Stimulated activated CD4-positive, alpha-beta T cell treated with anti-CD3 and anti-CD28 coated beads, Interleukin-12 subunit alpha, Interleukin-12 subunit beta, amount 100 ng/mL, for 4 hours (primary cell): ENCODE measurements around the gene TAS1R1.
"Not testable (repeated sequence)": the region's sequence is repeated elsewhere in the genome, so short reads cannot be mapped to it uniquely, and the experiment has no call there.

Experiments
- DNase-seq: peaks from one replicate; pipeline ENCODE4 v3.0.0-alpha.2; 2020

The TAS1R1 gene

DNA sequence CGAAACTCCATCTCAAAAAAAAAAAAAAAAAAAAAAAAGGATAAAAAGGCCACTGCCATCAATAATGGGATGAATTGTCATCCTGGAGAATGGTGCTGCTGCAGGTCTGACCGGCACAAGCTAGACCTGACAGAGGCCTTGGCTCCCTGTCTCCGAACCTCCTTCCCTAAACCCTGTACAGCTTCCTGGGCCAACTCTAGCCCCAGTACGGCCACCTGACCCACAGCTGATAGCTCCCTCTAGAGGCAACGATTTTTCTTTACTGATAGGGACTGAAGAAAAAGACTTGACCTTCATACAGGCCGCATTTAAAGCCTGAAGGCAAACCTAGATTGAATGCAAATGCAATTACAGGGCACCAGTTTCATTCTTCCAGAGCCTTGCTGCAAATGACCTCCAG, 31.5 kb upstream of the TAS1R1 start:
- no peak for DNase-seq

DNA sequence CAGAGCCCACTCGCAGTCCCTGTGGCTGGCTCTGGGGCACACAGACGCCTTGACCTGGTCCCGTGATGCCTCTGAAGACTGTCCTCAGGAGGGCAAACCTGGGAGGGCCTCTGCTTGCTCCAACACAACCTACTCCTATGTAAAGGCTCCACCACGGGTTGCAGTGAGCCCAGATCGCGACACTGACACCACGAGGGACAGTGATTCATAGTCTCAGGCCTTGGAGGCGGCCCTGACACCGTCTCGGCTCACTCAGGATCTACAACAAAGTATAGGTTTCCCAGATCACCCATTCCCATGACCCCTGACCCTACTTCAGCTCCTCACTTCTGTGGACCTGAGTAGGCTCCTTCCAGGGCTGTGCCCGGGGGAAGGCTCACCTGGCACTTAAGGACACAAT, 28.8 kb upstream of the TAS1R1 start:
- DNase-seq: no peak

DNA sequence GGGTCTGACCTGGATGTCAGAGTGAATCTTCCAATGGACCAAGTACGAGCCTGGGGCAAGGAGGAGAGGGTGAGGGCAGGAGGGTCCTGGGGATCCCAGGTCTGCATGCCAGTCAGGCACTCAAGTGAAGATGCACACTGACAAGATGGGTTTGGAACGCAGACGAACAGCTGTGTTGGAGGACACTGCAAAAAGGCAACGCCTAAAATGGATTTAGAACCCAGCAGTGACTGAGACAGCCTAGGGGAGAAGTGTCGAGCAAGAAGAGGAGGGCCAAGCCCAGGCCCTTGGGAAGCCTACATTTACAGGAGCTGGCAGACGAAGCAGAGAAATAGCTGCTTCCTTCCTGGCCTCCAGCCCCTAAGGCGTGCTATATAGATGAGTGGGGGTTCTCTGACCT, 26.6 kb upstream of the TAS1R1 start:
- DNase-seq: no peak

DNA sequence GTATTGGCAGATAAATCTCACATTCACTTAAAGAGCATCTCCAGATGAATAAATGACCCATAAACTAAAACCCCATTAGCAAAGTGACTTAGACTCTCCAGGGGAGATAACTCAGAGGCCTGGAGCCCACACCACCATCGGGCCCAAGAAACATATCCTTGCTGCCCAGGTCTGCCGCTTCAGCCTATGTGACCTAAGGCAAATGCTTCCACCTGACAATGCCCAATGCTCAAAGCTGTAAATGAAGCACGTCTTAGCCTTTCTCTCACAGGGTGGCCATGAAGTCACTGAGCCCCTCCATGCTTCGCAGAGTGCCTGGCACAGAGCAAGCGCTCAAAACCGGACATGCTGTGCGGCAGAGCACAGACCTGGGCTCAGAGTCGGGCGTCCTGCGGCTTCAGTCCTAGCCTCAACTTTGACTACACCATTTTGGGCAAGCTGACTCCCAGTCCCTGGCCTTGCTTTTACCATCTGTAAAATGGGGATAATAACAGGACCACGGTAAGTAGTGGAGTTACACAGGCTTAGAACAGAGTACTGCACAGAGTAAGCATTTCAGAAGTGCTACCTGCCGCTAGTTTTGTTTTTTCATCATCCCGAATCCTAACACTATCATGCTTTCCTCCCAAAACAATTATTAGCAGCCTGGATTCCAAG, 24.5 kb upstream of the TAS1R1 start:
- DNase-seq: no peak

DNA sequence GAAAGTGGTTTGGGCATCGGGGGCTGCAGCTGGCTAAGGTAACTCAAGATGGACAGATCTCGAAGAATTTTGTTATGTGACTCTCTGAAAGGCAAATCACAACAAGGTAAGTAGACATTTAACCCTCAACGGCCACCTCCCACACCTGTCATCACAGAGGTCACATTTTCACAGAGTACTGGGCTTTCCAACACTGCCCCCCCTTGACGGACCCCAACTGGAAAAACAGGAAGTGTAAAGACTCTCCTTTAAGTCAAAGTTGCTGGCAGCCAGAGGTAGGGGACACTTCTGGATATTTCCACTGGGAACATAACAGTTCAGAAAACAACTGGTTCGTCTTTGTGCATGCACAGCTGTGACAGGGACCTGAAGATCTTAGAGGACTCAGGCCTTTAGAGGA, 23.1 kb upstream of the TAS1R1 start:
- no peak for DNase-seq

DNA sequence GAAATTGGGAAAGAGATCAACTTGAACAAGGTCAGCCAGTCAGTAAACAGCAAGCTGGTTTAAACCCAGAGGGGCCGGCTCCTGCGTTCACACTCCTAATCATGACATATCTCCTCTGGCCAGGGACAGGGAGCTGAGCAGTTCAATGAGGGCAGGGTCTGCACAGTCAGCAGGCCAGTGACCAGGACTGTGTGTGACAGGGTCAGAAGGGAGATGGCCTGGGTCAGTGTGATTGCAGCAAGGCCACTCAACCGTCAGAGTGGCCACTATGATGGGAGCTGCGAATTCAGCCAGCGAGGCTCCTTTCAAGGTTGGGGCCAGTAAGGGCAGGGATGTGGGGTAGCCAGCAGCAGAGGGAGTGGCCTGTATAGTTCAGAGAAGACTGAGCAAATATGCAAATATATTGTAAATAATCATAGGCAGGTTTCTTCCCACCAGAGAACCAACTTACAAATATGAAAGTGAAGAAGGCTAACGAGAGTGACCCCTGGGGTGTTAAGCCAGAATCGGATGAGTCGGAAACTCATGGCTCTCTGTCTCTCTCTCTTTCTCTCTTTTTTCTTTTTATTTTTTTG, 20.8 kb upstream of the TAS1R1 start:
- DNase-seq: no peak

DNA sequence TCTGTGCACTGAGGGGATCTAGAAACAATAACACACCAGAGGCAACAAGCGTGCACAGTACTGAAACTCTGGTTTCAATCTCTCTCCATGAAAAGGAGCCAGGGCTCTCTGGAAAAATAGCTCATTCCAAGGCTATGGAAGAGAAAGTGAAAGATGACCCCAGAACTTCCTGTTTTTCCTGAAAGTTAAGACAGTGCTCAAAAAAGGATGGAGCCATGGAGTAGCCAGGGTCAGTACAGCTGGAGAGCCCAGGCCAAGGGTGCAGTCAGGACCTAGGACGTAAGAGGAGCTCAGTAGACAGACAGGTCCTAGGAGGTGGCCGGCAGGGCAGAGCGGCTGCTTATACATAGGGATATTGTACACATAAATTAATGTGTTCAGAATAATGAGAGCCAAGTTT, 19.9 kb upstream of the TAS1R1 start:
- no peak for DNase-seq

DNA sequence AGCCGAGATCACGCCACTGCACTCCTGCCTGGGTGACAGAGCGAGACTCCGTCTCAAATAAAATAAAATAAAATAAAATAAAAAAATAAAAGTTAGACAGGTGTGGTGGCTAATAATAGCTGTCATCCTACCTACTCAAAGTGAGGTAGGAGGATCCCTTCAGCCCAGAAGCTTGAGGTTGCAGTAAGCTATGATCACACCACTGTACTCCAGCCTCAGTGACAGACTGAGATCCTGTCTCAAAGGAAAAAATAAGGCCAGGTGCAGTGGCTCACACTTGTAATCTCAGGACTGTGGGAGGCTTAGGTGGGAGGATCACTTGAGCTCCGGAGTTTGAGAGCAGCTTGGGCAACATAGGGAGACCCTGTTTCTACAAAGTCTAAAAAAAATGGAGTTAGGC, 18.8 kb upstream of the TAS1R1 start:
- DNase-seq: no peak

DNA sequence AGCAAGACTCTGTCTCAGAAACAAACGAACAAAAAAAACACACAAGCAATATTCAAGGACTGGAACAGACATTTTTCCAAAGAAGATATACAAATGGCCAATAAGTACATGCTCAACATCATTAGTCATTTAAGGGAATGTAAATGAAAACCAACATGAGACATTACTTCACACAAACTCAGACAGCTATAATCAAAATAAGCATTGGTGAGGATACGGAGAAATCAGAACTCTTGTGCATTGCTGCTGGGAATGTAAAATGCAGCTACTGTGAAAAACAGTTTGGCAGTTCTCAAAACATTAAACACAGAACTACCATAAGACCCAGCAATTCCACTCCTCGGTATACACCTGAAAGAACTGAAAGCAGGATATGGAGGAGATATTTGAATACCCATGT, 16.2 kb upstream of the TAS1R1 start:
- DNase-seq: no peak

DNA sequence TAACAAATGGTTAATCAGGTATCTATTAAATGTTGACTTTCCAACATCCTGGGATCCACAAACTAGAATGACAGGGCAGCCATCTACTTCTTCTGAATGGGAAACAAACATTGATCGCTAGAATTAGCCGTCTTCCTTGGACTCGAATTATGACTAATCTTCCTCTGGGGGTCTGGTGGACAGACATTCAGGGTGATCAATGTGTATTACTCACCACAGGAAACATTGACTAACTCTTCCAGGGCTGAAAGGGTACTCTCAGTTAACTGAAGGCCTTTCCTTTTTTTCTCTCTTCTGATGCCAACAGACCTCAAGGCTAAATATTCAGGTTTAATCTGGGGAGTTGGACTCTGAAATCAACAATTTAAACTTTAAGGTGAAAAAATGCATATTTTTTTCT, 10.3 kb upstream of the TAS1R1 start:
- no peak for DNase-seq

DNA sequence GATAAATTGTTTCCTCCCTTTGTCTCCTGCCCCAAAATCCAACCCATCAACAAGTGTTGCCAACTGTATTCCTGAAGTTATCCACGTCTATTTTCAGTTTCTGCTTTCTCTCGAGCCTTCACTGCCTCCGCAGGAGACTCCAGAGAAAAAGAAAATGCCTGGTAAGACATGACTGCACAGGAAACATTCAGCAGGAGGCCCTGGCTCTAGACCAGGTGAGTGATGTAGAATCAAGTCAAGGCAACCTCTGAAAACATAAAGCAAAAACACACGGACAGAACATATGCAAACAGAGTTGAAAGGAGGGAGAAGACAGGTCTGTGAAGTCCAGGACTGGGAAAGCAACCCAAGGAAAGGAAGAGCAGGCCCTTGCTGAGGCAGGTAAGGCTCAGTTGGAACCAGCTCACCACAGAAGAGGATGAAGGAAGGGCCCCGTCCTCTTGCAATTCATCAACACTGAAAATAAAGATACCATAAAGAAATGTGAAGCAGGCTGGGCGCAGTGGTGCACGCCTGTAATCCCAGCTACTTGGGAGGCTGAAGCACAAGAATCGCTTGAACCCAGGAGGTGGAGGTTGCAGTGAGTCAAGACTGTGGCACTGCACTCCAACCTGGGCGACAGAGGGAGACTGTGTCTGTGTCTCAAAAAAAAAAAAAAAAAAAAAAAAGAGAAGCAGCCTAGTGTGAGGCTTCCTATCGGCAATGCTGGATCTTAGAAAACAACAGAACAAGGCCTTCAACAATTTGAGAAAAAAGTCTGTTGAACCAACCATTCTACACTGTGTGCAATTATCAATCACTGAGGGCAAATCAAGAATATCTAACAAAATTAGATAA, 9.6 kb upstream of the TAS1R1 start:
- no peak for DNase-seq

DNA sequence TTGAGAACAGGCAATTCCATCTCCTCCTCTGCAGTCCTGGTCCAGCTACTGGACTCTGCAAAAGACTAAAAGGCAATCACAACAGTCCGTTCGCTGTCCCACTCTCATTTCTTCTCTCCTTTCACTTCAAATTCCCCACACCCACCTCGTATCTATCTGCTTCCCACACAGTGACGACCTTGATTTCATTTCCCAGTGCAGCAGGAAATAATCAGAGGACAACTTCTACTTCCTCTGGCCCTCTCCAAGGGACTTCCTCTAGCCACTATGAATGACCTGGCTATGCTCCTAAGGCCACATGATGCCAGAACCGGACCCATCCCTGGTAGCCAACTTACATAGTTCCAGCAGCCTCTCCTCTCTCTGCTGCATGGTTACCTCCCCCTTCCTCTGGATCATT, 8.8 kb upstream of the TAS1R1 start:
- DNase-seq: no peak

DNA sequence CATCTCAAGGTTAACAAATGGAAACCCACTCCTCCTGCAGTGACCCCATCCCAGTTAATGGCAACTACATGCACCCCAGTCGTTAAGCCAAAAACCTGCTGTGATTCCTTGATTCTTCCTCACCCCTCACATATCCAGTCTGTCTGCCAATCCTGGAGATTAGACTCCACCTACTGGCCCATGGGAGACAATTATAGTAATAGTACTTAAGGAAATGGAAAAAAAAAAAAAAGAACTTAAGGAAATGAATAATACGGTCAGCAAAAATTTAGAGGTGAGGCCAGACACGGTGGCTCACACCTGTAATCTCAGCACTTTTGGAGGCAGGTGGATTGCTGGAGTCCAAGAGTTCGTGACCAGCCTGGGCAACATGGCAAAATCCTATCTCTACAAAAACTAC, 7.8 kb upstream of the TAS1R1 start:
- DNase-seq: no peak

DNA sequence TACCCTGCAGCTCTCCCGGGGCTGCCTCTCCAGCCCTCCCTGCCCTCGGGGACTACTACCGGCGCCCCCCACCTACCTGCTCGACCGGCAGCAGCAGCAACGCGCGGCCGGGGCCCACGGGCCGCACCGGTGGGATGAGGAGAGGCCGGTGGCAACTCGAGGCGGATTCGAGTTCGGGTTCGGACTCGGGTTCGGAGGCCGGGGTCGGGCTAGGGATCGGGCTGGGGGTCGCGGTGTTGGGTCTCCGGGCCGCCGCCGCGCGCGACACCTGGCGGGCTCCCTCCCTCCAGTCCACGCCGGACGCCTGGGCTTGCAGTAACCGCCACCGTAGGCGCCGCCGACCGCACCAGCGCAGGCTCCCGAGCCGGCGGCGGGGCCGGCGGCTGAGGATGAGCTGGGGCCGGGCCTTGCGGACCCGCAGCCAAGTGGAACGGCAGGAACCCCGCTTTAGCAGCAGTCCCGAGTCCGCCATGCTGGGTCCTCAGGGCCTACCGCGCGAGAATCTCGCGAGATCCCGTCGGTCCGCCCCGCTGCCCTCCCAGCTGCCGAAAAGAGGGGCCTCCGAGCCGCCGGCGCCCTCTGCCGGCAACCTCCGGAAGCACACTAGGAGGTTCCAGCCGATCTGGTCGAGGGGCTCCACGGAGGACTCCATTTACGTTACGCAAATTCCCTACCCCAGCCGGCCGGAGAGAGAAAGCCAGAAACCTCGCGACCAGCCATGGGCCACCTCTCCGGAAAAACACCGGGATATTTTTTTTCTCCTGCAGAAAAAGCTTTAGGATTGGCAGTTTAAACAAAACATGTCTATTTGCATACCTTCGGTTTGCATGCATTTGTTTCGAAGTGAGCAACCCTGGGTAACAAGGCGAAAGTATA, 838 bp upstream of the TAS1R1 start, which contains the start of gene NOL9:
Gene NOL9, minus strand, starts transcription at position 483 of the 876 bp plus-strand sequence. Its CDS starts 11 bp downstream, at position 472.
- DNase-seq: peak; percentile 93

DNA sequence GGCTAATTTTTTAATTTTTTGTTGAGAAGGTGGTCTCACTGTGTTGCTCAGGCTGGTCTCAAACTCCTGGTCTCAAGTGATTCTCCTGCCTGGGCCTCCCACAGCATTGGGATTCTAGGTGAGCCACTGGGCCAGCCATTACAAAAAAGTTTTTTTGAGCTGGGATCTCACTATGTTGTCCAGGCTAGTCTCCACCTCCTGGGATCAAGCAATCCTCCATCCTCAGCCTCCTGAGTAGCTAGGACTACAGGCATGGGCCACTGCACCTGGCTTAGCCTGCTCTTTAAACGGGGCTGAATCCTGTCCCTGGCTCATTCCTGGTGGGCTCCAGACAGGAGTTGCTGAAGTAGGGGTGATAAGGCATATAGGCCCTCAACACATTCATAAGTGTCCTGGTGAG, 2.5 kb downstream of the TAS1R1 start:
- DNase-seq: no peak

DNA sequence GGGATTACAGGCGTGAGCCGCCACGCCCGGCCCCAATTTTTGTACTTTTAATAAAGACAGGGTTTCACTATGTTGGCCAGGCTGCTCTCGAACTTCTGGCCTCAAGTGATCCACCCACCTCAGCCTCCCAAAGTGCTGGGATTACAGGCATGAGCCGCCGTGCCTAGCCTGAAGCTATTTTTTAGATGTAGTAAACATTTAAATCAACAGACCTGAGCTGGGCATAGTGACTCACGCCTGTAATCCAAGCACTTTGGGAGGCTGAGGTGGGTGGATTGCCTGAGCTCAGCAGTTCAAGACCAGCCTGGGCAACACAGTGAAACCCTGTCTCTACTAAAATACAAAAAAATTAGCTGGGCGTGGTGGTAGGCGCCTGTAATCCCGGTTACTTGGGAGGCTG, 4.1 kb downstream of the TAS1R1 start:
- DNase-seq: not testable (repeated sequence)

DNA sequence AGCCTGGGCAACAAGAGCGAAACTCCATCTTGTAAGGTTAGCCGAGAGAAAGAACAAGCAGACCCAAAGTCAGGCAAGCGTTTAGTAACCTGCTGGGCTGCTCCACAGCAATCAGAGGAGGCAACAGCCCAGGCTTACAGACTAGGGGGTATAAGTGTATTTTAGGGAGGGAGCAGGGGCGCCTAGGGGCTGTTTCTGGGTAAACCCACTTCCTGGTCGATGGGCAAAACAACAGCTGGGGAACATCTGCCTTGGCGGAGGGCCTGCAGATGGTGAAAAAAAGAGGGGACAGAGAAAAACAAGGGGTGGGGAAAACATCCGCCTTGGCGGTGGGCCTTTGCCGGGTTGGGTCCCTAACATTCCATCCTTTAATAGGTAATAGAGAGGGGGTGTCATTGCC, 5.2 kb downstream of the TAS1R1 start:
- DNase-seq: no peak

DNA sequence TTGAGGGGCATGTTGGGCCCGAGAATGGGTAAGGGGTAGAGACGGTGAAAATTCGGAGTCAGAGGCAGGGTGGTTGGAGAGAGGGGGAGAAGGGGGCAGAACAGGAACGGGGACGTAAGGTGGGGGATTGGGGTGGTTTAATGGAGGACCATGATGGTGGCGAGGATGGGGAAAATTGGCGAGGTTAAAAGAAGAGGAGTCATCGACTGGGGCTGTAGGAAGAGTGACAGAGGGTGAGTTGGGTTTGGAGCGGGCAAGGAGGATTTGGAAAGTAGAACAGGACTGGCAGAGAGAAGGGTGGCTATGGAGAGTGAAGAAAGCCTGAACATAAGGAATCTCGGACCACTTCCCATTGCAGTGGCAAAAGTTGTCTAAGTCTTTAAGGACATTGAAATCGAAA, 13.9 kb downstream of the TAS1R1 start:
- no peak for DNase-seq

DNA sequence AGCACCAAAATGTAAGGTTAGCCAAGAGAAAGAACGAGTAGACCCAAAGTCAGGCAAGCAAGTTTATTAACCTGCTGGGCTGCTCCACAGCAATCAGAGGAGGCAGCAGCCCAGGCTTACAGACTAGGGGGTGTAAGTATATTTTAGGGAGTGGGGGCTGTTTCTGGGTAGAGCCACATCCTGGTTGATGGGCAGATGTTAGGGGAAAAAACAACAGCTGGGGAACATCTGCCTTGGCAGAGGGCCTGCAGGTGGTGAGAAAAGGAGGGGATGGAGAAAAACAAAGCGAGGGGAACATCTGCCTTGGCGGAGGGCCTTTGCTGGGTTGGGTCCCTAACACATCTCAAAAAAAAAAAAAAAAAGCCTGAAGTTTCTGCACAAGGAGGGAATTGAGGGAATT, 15.0 kb downstream of the TAS1R1 start:
- DNase-seq: no peak

DNA sequence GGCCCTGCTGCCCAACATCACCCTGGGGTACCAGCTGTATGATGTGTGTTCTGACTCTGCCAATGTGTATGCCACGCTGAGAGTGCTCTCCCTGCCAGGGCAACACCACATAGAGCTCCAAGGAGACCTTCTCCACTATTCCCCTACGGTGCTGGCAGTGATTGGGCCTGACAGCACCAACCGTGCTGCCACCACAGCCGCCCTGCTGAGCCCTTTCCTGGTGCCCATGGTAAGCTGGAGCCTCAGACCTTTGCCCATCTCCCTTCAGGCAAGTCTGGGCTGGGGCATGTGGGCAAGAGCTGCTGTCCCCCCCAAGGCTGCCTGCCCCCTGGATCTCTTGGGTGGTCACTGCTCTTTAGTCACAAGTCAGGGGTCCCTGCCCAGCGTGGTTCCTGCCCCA, 15.9 kb downstream of the TAS1R1 start:
- DNase-seq: no peak

DNA sequence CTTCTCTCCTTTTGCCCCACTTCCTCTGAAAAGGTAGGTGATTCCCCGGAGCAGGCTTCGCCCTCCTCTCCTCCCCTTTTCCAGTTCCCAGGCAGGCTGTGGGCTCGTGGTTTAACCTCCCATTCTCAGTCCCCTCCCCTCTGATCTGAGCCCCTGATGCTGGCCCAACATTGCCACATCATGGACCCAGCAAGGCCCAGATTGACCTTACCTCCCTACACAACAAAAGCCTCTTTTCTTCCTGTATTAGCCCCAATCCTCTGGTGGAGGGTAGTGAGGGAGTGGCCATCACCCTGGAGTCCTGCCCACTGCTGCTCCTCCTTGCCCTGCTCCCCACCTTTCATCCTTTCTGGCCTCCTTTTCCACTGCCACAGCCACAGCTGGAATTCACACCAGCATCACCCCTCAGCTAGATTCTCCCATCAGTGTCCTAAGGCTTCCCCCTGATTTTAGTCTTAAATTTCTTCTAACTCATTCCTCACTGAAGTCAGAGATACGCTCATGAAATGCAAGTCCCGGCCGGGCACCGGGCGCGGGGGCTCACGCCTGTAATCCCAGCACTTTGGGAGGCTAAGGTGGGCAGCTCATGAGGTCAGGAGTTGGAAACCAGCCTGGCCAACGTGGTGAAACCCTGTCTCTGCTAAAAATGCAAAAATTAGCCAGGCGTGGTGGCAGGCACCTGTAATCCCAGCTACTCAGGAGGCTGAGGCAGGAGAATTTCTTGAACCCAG, 17.7 kb downstream of the TAS1R1 start:
- DNase-seq: no peak

DNA sequence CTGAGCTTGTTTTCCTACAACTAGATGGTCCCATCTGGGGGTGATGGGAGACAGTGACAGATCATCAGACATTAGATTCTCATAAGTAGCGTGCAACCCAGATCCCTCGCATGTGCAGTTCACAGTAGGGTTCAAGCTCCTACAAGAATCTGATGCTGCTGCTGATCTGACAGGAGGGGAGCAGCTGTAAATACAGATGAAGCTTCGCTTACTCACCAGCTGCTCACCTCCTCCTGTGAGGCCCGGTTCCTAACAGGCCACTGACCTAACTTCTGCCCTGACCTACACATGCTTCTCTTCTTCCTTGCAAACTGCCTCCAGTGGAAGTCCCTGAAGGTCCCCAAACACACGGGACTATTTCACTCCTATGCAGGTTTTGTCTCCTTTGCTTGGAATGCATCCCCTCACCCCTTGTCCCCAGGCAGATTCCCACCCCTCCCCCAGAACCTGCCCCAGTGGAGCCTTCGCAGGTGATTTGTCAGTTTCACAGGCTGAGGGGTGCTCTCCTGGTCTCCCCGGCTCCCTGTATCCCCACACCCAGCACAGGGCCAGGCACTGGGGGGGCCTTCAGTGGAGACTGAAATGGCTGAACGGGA, 19.0 kb downstream of the TAS1R1 start:
- DNase-seq: no peak
